GM12878 (cell line): ENCODE data around the gene FXYD3. TPM values are rescaled to one million over a fixed set of nuclear protein-coding genes. Genes with fewer than 3 reads are reported as not detected.

Experiments used
- ATAC-seq: fragments of 200-7000 bp; cut with Tn5 transposase; 3 replicates; pipeline ENCODE4 v1.9.1; 2020; ENCODE audit warnings: mild to moderate bottlenecking, moderate library complexity
- BruUV-seq: library from RNA; stranded (reverse); fragments of 400-500 nt; replicated peaks from 2 replicates; lab custom pipeline; 2021; lab: Mats Ljungman, UMichigan
- CTCF ChIA-PET: fragments of 300-600 bp; sonication (Branson Sonifier 250); formaldehyde crosslinking; extraction: SDS; loops from one replicate; lab custom pipeline; 2021; ENCODE audit warnings: inconsistent platforms; lab: Yijun Ruan, JAX
- POLR2A ChIA-PET: fragments of 350-600 bp; formaldehyde crosslinking; extraction: SDS; loops from one replicate; lab custom pipeline; 2021; ENCODE audit warnings: inconsistent platforms; lab: Charles Lee
- RAD21 ChIA-PET: fragments of 300-600 bp; sonication (Branson Sonifier 250); formaldehyde crosslinking; loops from one replicate; lab custom pipeline; 2023; ENCODE audit warnings: antibody characterized with exemption; ENCODE audit not compliant: unreplicated experiment; lab: Charles Lee
- SMC1A ChIA-PET: fragments of 300-600 bp; sonication (Branson Sonifier 250); formaldehyde crosslinking; loops from one replicate; lab custom pipeline; 2023; ENCODE audit not compliant: unreplicated experiment, uncharacterized antibody; lab: Charles Lee
- DNase-seq: peaks from one replicate; pipeline ENCODE4 v3.0.0-alpha.2; 2011; ENCODE audit warnings: low read depth, low spot score
- FAIRE-seq: peaks from 3 replicates; lab custom pipeline; 2011; peaks lifted over from hg19 to GRCh38; lab: Jason Lieb, UNC
- H2AFZ ChIP-seq: 2 replicates; pipeline ENCODE4 v1.6.0; 2011; ENCODE audit warnings: low read depth, low read length, control low read depth; ENCODE audit not compliant: control insufficient read depth
- H3K27ac ChIP-seq: 2 replicates; pipeline ENCODE4 v1.5.1; 2011; ENCODE audit warnings: control low read depth; ENCODE audit not compliant: control insufficient read depth, insufficient read depth
- H3K27me3 ChIP-seq, 2 experiments: replicated peaks in 1 of 2; 2 replicates each; pipeline versions ENCODE4 v1.6.0 to v1.6.1; 2011; ENCODE audit warnings: low read length in 1 of 2; ENCODE audit not compliant: control insufficient read depth in 2 of 2, insufficient read depth in 2 of 2
- H3K36me3 ChIP-seq, 2 experiments: 2 replicates each; pipeline ENCODE4 v1.5.1; 2011; ENCODE audit warnings: low read length in 1 of 2; ENCODE audit not compliant: control insufficient read depth in 2 of 2, insufficient read depth in 2 of 2
- H3K4me1 ChIP-seq: 2 replicates; pipeline ENCODE4 v1.6.1; 2011; ENCODE audit warnings: mild to moderate bottlenecking, low read length, moderate library complexity, mixed read lengths; ENCODE audit not compliant: control insufficient read depth, insufficient read depth
- H3K4me2 ChIP-seq: 2 replicates; pipeline ENCODE4 v1.6.0; 2011; ENCODE audit warnings: control low read depth; ENCODE audit not compliant: control insufficient read depth, insufficient read depth
- H3K4me3 ChIP-seq: fragments of 200-600 bp; sonication (generic); 2 replicates; pipeline ENCODE4 v1.5.1; 2016
- H3K79me2 ChIP-seq: 2 replicates; pipeline ENCODE4 v1.6.0; 2011; ENCODE audit warnings: low read length; ENCODE audit not compliant: control insufficient read depth, insufficient read depth
- H3K9ac ChIP-seq: 2 replicates; pipeline ENCODE4 v1.8.0; 2011; ENCODE audit warnings: low read length, control low read depth, mixed read lengths; ENCODE audit not compliant: control insufficient read depth, insufficient read depth
- H3K9me3 ChIP-seq: replicated peaks from 3 replicates; pipeline ENCODE4 v1.5.1; 2011; ENCODE audit warnings: mild to moderate bottlenecking, low read length; ENCODE audit not compliant: control insufficient read depth, insufficient read depth
- H4K20me1 ChIP-seq: 2 replicates; pipeline ENCODE4 v1.6.0; 2011; ENCODE audit not compliant: control insufficient read depth, insufficient read depth
- FOXK2 ChIP-seq: fragments of 450-650 bp; IDR thresholded peaks from 2 replicates; pipeline ENCODE4 v1.6.1; 2017; ENCODE audit warnings: mild to moderate bottlenecking, moderate library complexity
- MTA3 ChIP-seq: IDR thresholded peaks from 2 replicates; pipeline ENCODE4 v1.6.1; 2012; ENCODE audit warnings: low read length, inconsistent platforms, borderline replicate concordance
- POLR2A ChIP-seq: IDR thresholded peaks from 2 replicates; pipeline ENCODE4 v1.6.1; 2011; ENCODE audit warnings: low read depth, mild to moderate bottlenecking, low read length
- POLR2AphosphoS5 ChIP-seq: IDR thresholded peaks from 2 replicates; pipeline ENCODE4 v1.6.1; 2011; ENCODE audit warnings: mild to moderate bottlenecking, low read length, inconsistent platforms
- SIX5 ChIP-seq: IDR thresholded peaks from 2 replicates; pipeline ENCODE4 v1.6.1; 2011; ENCODE audit warnings: mild to moderate bottlenecking, low read depth, low read length, moderate library complexity; ENCODE audit not compliant: severe bottlenecking
- YY1 ChIP-seq: IDR thresholded peaks from 2 replicates; pipeline ENCODE4 v1.6.1; 2011; ENCODE audit warnings: low read depth, mild to moderate bottlenecking, low read length
- ZNF24 ChIP-seq: fragments of 450-650 bp; IDR thresholded peaks from 2 replicates; pipeline ENCODE4 v1.6.1; 2017; ENCODE audit warnings: antibody characterized with exemption, mild to moderate bottlenecking
- ZSCAN29 ChIP-seq: fragments of 450-650 bp; IDR thresholded peaks from 2 replicates; pipeline ENCODE4 v1.6.1; 2017; ENCODE audit warnings: mild to moderate bottlenecking, moderate library complexity
- WGBS: methylation state at CpG from one replicate; pipeline ENCODE4 v1.1.6; 2016; ENCODE audit warnings: low lambda C conversion rate; ENCODE audit not compliant: insufficient replicate concordance, insufficient coverage; ENCODE audit errors: missing lambda C conversion rate; 5-methylcytosine and 5-hydroxymethylcytosine counted together
- in situ Hi-C: fragments of 300-500 bp; cut with MboI; formaldehyde crosslinking; loops from 9 replicates; pipeline ENCODE4 v1.14.3; 2018; ENCODE audit warnings: mixed read lengths
- intact Hi-C: fragments of 100-400 bp; cut with micrococcal nuclease; formaldehyde crosslinking; loops from one replicate; pipeline ENCODE4 v1.14.2; 2022; ENCODE audit not compliant: unreplicated experiment
- polyA plus RNA-seq, 11 experiments: library from polyadenylated mRNA; depleted of rRNA in 4 of 11; unstranded in 6 of 11; stranded (reverse) in 5 of 11; fragments of >200 nt; fragmentation: Nextera tagmentation in 4 of 11; fragmentation: Illumina TruSeq in 1 of 11; extraction: Ambion mirVana in 4 of 11; extraction: Trizol in 1 of 11; gene quantifications; 1 replicate in 1 of 11; 2 replicates in 10 of 11; pipeline versions ENCODE4 v1.2.1 to v1.2.3, GENCODE V29; 2011 to 2016; ENCODE audit warnings: inconsistent platforms in 2 of 11, missing spikeins in 2 of 11, low read depth in 1 of 11
- total RNA-seq, 4 experiments: library from RNA; depleted of rRNA in 3 of 4; stranded (reverse); fragments of >200 nt in 3 of 4; fragmentation: Illumina TruSeq in 1 of 4; extraction: Trizol in 1 of 4; gene quantifications; 2 replicates each; pipeline versions ENCODE4 v1.2.1 to v1.2.3, GENCODE V29; 2013 to 2021
- TF ChIP-seq, protein P1 (sequence below): IDR thresholded peaks from 2 replicates; pipeline ENCODE4 v1.6.1; 2011; ENCODE audit warnings: borderline replicate concordance, low read depth, mild to moderate bottlenecking, moderate library complexity, low read length; ENCODE audit not compliant: insufficient read depth, poor library complexity, severe bottlenecking
- TF ChIP-seq, protein P2 (sequence below): fragments of 450-650 bp; formaldehyde crosslinking; IDR thresholded peaks from 2 replicates; pipeline ENCODE4 v1.4.0; 2020; ENCODE audit warnings: mild to moderate bottlenecking, moderate library complexity

The FXYD3 gene
- total and polyA plus RNA-seq, 10 of the 15 experiments (the other 5 are each of a cell fraction or from before 2014, with no cell fraction given): 0.09 to 0.44 TPM; not detected in 8

DNA sequence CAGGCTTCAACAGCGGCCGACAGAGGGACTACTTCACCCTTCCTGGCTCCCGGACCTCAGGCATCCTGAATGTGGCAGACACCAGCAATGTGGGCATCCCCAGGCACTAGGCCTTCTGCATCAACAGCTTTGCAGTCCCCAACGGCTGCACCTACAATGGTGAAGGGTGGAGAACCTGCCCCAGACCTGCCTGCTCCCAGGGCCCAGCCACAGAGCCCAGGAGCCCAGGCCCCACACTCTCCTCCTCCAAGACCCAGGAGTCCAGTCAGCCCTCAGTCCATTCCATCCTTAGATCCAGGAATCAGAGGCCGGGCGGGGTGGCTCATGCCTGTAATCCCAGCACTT, 39.6 kb upstream of the FXYD3 start:
- ATAC-seq: no peak
- BruUV-seq: no TSS peak
- Histone ChIP-seq H3K79me2 (no peaks in the 10 kb centered on the region), H3K4me1 (no peaks in the 10 kb centered on the region), H2AFZ (no peak overlapping the region), H3K9me3 (no peaks in the 10 kb centered on the region), H3K27me3 (peaks cover 0 to 1% of the 10 kb centered on the region in 2 experiments; a peak in 1 of 4 replicates), H3K27ac (no peak overlapping the region), H3K9ac (no peak overlapping the region), H3K36me3 (no peaks in the 10 kb centered on the region), H4K20me1 (no peaks in the 10 kb centered on the region), H3K4me3 (no peak overlapping the region), H3K4me2 (no peak overlapping the region)
- TF ChIP-seq POLR2A (no peak), FOXK2 (no peak), ZNF24 (no peak), YY1 (no peak), SIX5 (no peak), ZSCAN29 (no peak), MTA3 (no peak), POLR2AphosphoS5 (no peak)
- TF ChIP-seq, protein P1, sequence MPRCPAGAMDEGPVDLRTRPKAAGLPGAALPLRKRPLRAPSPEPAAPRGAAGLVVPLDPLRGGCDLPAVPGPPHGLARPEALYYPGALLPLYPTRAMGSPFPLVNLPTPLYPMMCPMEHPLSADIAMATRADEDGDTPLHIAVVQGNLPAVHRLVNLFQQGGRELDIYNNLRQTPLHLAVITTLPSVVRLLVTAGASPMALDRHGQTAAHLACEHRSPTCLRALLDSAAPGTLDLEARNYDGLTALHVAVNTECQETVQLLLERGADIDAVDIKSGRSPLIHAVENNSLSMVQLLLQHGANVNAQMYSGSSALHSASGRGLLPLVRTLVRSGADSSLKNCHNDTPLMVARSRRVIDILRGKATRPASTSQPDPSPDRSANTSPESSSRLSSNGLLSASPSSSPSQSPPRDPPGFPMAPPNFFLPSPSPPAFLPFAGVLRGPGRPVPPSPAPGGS: no peak
- TF ChIP-seq, protein P2, sequence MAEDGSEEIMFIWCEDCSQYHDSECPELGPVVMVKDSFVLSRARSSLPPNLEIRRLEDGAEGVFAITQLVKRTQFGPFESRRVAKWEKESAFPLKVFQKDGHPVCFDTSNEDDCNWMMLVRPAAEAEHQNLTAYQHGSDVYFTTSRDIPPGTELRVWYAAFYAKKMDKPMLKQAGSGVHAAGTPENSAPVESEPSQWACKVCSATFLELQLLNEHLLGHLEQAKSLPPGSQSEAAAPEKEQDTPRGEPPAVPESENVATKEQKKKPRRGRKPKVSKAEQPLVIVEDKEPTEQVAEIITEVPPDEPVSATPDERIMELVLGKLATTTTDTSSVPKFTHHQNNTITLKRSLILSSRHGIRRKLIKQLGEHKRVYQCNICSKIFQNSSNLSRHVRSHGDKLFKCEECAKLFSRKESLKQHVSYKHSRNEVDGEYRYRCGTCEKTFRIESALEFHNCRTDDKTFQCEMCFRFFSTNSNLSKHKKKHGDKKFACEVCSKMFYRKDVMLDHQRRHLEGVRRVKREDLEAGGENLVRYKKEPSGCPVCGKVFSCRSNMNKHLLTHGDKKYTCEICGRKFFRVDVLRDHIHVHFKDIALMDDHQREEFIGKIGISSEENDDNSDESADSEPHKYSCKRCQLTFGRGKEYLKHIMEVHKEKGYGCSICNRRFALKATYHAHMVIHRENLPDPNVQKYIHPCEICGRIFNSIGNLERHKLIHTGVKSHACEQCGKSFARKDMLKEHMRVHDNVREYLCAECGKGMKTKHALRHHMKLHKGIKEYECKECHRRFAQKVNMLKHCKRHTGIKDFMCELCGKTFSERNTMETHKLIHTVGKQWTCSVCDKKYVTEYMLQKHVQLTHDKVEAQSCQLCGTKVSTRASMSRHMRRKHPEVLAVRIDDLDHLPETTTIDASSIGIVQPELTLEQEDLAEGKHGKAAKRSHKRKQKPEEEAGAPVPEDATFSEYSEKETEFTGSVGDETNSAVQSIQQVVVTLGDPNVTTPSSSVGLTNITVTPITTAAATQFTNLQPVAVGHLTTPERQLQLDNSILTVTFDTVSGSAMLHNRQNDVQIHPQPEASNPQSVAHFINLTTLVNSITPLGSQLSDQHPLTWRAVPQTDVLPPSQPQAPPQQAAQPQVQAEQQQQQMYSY (CRISPR knock-in tag): no peak
- DNase-seq: no peak
- SMC1A ChIA-PET: no interaction called here
- in situ Hi-C loops: no loop called here
- intact Hi-C loops: no loop called here
- RAD21 ChIA-PET: no interaction called here
- no peak for FAIRE-seq
- 24% methylated on average over 6 of the region's 6 CpGs for WGBS
- CTCF ChIA-PET: no interaction called here
- POLR2A ChIA-PET: interaction anchor here (1.0 kb wide), 1 partner anchor 138 kb away, joined by 4 read pairs; no protein-coding TSS in a partner anchor
